ENCODE measurements around the gene RAB19. TPM values are rescaled to one million over a fixed set of nuclear protein-coding genes. Genes with fewer than 3 reads are reported as not detected.

RAB19 gene
- total RNA-seq, 1 experiment from 2014 or later: not detected

Small RNA genes lying within 50 kb of the gene (small RNA-seq; reads per million reads assigned to genes)
- 0 reads per million in 2 experiments for gene RNA5SP247
- gene RNA5SP248: 32.2 to 161 reads per million in 2 experiments

Other genes with a start within 250 kb of the RAB19 start
- gene KDM7A, start 227.1 kb upstream of the RAB19 start, total RNA-seq (2014; rRNA removed; shearing (Covaris generic)): 5.3 and 9.0 TPM in 2 replicates
- gene SLC37A3, start 5.5 kb upstream of the RAB19 start, total RNA-seq (2014; rRNA removed; shearing (Covaris generic)): 77.6 and 81.5 TPM in 2 replicates
- 123 and 138 TPM in 2 replicates for gene MKRN1, start 75.4 kb downstream of the RAB19 start, total RNA-seq (2014; rRNA removed; shearing (Covaris generic))
- gene DENND2A, start 236.8 kb downstream of the RAB19 start, total RNA-seq (2014; rRNA removed; shearing (Covaris generic)): 0.16 TPM in 1 of 2 replicates, not detected in the other